GM19025 (cell line): Measurements from ENCODE around the gene SPATA6.
A peak's percentile ranks its signal among the peaks of the same experiment; 100 is the strongest.
"Not testable (repeated sequence)": the region's sequence is repeated elsewhere in the genome, so short reads cannot be mapped to it uniquely, and the experiment has no call there.

Experiments used
- ATAC-seq: cut with Tn5 transposase; IDR thresholded peaks from one replicate; pipeline ENCODE4 v1.9.1; 2021; ENCODE audit warnings: mild to moderate bottlenecking, low read depth, moderate library complexity; ENCODE audit not compliant: unreplicated experiment

The SPATA6 gene

DNA sequence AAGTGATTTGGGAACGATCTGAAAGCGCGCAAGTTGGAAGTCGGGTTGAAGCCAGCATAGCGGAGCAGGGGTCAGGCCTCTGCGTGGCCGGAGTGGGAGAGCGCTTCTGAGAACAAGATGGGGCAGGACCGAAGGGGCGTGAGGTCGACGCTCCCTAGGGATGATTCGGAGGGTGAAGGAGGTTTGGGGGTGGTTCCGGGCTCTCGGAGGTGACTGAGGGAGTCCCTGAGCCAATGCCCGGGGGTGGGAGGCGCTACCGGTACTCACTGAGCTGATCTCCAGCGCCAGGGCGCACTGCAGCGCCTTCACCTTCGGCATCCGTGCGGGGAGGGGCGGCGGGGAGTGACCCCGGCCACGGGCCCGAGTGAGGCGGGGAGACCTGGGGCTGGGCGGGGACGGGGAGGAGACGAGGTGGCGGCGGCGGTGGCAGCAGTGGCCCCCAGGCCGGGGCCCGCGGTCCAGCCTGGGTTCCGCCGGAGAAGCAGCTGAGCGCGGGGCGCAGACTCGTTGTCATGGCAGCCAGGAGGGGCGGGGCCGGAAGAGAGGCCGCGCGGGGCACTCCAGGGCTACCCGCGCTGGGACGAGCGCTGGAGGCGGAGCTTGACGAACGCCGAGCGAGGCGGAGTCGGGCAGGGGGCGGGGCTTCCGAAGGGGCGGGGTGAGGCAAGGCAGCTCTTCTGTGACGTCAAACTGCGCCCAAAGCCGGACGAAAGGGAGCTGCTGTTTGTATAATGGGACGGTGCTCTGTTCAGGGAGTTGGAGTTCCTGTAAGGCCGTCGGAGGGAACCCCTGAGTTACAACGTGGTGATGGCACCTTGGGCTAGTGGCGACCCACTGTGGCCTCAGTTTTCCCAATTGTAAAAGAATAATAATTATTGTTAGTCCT lies at the start of gene SPATA6:
Gene SPATA6 (minus strand): TSS at position 514 of the 886 bp plus-strand sequence. CDS start 196 bp downstream, at position 318.
- peak; percentile 99 for ATAC-seq

DNA sequence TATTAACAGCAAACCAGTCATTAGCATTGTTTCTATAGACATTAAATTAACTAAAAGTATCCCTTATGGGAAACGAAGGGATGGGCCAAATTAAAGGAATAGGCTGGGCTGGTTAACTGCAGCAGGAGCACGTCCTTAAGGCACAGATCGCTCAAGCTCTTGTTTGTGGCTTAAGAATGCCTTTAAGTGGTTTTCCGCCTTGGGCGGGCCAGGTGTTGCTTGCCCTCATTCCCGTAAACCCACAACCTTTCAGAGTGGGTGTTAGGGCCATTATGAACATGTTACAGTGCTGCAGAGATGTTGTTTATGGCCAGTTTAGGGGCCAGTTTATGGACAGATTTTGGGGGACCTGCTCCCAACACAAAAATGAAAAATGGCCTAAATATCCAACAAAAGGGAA lies 47.9 kb upstream of the SPATA6 start:
- not testable (repeated sequence) for ATAC-seq

DNA sequence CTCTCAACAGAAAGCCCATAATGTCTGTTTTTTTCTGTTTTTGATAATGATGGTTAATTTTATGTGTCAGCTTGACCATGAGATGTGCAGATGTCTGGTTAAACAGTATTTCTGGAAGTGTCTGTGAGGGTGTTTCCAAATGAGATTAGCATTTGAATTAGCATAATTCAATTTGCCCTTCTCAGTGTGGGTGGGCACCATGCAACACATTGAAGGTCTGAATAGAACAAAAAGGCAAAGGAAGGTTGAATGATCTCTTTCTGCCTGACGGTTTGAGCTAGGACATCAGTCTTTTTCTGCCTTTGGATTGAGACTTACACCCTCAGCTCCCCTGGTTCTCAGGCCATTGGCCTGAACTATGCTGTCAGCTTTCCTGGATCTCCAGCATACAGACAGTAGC lies 34.9 kb upstream of the SPATA6 start:
- no peak for ATAC-seq

DNA sequence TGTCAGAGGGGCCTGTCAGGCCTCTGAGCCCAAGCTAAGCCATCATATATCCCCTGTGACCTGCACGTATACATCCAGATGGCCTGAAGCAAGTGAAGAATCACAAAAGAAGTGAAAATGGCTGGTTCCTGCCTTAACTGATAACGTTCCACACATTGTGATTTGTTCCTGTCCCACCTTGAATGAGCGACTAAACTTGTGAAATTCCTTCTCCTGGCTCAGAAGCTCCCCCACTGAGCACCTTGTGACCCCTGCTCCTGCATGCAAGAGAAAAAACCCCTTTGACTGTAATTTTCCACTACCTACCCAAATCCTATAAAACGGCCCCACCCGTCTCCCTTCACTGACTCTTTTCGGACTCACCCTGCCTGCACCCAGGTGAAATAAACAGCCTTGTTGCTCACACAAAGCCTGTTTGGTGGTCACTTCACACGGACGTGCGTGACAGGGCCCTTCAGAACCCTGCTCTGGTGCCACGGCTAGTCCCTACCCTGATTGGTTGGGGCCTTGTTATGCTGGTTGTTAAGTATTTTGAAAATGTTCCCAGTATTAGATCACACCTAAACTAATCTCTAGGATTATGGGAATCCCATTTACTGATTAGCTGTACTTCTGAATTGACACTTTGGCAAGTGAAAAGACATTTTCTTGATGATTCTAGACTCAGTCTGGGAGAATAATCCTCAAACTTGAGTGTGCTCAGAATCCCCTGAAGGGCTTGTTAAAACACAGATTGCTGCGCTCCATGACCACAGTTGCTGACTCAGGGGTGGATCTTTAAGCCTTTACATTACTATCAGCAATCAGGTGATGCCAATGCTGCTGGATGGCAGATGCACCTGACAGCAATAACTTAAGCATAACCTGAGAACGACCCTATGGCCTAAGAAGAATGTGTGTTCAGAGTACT lies 28.8 kb upstream of the SPATA6 start:
- ATAC-seq, result no peak

DNA sequence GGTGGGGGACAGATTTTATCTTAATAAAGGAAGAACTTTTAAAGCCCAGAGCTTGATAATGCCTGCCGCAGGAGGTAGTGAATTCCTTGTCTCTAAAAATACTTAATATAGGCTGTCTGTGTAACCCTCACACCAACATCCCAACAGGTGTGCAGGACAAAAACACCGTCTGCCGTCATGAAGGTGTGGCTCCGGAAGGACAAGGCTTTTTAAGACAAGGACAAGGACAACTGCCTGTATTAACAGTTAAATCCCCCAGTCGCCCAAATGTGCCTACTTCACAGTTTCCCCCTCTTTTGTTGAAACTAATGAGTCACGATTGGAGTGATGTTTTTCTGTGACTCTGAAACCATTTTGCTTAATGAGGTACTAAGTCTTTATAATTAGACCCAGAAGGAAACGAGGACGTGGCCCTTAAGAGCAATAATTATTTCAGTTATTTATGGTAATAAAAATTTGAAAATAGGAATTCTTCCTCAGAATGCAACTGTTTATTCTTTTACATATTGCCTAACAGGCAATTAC lies 27.3 kb upstream of the SPATA6 start:
- no peak for ATAC-seq

DNA sequence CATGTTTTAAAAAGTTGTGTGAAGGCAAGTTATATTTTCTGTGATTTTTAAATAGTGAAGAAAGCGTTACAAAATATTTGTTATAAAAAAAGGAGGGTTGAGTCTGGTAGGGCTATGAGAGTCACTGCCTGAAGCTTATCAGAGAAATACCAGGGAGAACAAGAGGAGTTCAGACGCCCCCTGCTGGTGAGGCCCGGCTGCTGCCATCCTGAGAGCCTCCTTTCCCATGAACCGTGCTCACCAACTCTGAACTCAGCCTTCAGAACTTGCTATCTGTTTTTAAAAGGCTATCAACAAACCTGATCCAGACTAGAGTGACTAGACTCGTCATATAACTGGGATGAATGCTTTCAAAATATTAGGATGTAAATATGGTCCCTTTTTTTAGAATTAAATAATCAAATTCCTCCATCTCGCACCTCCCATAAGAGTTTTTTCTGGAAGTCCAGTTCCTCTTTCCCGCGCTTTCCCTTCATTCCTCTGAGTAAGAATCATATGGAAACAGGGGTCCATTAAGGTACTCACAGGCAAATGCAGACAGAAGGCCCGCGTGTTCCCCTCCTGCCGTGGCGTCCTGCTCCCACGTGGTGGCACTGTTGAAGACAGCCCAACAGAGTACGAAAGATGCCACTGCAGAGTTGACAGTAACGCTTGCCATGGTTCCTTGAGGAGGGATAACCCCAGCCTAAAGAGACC lies 26.2 kb upstream of the SPATA6 start:
- ATAC-seq, result no peak

DNA sequence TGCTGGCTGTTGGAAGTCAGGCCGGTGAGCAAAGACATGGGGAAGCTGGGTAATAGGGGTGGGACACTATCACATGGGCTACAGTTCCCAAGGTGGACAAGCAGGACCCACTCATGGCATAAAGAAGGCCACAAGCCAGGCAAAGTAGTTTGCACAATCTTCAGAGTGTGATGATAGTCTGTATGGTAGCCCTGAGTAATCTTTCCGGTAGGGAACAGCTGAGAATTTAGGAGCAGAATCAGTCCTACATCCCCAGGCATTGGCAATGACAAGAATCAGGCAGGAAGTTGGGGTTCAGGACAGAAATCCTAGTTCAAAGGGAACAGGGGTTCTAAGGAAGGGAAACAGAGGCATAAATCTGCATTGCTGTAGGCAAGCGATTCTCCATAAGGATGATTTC lies 23.9 kb upstream of the SPATA6 start:
- ATAC-seq, result no peak

DNA sequence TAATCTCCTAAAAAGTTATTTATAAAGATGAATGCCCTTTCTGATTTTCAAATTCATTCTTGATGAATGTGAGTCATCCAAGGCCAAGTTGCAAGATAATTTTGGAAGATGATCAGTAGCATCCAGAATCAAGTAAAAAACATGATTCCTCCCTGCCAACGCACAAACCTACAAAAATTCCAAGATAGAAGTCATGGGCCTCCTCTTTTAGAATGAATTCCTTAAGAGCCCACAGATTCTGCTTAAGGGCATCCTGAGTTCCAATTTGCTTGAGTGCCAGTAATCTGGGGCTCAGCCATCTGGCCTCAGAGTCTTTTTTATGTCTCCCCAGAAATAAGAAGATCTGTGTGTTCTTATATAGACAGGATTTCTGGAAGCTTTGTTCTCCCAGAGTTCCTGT lies 23.2 kb upstream of the SPATA6 start:
- ATAC-seq, result no peak

DNA sequence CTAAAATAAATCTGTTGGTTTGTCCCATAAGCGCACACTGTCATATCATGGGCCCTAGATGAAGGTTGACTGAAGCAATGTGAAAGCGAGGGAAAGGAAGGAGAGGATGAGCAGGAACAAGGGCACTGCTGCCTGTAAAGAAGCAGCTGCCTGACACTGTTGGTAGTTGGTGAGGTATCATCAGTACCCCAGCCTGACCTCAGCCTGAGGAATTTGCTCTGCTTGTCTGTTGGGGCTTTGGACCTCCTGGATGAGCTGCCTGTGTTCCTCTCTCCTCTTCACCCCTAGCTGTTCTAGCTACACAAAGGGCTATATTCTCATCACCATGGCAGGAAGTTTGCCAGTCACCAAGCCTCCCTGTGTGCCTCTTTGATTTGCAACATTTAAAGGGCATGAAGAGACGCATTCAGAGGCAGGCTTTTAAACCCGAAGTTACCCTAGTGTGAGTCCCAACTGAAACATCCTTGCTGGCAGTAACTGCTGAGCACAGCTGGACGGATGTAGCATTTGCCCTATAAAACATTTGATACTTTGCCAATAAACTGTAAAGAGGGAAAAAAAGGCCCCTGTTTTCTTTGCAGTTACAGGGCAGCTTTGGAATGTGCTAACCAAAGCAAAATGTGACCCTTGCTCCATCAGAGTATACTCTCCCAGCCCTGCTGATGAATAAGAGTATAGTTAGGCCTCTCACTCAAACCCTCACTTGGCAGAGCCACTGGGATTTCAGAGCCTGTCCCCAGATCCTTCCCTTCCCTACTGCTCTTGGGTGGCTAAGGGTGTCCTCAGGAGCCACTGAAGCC lies 22.2 kb upstream of the SPATA6 start:
- ATAC-seq, result no peak

DNA sequence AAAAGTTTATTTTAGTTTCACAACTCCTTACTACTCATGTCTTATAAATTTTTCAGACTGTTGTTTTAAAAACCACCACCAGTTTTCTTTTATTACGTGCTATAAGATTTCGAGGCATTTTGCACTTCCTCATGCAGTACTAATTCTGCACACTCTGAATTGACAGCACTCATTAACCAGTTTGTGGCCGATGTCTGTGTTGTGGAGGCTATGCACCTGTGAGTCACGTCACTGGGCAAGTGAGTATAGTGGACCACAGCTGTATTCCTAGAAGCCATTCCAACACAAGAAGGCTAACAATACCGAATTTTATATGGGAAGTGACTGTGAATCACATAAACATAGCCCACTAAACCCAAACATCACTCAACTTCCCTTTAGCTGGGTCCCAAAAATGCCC lies 21.0 kb upstream of the SPATA6 start:
- no peak for ATAC-seq

DNA sequence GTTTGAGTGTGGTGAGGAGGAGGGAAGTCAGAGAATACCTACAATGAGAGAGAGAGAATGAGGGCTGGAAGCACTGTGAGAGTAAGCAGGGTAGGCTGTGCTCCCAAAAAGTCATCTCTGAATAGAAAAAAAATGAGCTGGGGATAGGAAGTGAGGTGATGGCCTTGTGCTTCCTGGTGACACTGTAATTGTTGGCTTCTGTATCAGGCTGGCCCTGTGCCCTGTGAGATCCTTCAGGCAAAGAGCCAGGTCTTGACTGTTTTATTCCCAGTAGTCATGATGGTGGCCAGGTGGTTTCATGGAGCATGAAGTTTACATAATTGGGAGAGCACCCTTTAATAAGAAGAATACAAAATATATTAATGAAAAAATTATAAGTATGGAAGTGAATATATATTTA lies 20.4 kb upstream of the SPATA6 start:
- no peak for ATAC-seq

DNA sequence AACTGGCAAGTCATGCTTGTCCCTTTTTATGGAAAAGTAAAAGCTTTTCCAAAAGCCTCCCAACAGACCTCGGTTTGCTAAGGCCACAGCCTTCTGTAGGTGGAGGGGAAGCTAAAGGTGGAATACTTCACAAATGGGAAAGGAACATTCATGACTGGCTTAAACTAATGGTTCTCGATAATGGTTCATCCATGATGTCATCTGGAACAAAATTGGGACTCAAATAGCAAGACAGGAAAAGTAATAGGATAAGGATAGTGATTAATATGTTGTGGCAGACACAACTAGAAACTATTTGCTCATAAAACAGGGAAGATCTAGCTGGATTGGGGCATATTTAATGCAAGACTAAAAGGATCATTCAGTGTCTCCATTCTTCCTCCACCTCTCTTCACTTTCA lies 16.7 kb upstream of the SPATA6 start:
- no peak for ATAC-seq

DNA sequence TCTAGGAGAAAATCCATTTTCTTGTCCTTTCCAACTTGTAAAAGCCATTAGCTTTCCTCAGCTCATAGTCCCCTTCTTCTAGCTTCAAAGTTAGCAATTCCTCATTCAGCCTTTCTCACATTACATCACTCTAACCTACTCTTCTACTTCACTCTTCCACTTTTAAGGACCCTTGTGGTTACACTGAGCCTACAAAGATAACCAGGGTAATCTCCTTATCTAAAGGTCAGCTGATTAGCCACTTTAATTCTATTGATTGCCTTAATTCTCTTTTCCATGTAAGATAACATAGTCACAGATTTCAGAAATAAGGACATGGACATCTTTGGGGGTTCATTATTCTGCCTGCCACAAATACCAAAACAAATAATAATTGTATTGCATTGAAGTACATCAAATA lies 8.5 kb upstream of the SPATA6 start:
- no peak for ATAC-seq

DNA sequence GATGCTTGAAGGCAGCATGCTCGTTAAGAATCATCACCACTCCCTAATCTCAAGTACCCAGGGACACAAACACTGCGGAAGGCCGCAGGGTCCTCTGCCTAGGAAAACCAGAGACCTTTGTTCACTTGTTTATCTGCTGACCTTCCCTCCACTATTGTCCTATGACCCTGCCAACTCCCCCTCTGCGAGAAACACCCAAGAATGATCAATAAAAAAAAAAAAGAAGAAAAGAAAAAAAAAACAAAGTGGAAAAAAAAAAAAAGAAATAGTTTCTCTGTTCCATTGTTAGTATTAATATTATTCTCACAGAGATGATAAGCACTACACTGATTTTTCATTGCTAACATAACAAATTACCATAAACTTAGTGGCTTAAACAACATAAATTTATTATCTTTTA lies 8.0 kb upstream of the SPATA6 start:
- not testable (repeated sequence) for ATAC-seq

DNA sequence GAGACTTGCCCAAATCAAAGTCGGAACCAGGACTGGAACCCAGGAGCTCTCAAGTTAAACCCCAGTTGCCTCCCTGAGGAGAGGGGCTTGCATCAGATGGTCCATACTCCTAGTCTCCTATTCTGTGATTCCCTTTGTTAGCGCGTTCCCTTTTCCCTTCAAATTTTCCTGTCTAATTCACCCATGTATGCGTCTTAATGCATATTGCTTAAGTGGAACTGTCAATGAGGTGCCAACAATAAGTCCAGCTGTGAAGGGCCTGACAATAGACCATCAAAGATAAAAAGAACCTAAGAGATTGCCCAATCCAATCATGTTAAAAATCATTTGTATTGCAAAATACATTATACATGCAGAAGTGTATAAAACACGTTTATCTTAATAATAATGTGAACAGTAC lies 634 bp upstream of the SPATA6 start:
- ATAC-seq, result no peak

DNA sequence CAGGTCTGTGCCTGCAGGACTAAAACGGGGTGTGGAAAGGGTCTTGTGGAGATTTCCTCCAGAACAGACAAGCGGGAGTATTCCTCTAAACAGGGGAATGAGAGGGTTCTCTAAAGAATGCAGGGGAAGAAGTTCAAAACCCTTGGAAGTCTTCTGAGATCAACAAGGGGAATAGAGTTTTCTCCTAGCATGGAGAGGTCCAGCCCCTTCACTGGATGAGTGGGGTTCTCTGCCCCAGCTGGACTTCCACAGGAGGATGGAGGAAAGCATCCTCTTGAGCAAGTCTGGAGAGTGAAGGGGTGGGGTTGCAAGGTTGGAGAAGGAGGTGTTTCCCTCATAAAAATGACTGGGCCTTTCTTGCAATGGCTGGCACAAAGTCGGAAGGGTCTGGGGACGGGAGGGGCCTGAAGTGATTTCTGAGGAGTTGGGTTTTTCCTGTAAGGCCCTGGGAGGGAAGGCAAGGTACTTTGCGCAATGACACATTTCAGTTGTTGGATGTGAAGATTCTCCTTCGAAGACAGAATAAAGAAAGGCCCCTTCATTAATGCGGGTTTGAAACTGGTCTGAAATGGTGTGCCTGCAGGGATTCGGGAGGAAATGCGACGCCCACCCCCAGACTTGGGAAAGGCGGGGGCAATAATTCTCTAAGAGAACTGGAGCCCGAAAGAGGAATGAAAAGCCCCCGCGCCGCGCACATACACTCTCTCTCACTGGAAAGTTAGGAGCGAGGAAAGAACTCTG lies 884 bp downstream of the SPATA6 start:
- no peak for ATAC-seq

DNA sequence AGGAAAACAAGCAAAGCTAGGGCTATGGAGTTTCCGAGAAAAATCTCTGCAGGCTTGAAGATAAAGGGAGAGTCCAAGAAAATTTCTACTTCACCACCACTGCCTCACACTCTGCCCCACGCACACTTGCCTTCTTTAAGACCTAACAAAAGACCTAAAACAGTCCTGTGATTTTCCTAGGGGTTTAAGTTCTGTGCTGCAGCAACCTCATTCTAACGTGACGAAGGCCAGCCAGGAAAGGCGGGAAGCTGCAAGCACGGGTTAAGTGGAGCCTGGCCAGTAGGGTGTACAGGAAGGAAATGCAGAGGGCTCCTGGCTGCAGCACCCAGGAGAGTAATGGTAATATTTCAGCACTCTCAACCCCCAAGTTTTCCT lies 1.5 kb downstream of the SPATA6 start:
- ATAC-seq, result no peak

DNA sequence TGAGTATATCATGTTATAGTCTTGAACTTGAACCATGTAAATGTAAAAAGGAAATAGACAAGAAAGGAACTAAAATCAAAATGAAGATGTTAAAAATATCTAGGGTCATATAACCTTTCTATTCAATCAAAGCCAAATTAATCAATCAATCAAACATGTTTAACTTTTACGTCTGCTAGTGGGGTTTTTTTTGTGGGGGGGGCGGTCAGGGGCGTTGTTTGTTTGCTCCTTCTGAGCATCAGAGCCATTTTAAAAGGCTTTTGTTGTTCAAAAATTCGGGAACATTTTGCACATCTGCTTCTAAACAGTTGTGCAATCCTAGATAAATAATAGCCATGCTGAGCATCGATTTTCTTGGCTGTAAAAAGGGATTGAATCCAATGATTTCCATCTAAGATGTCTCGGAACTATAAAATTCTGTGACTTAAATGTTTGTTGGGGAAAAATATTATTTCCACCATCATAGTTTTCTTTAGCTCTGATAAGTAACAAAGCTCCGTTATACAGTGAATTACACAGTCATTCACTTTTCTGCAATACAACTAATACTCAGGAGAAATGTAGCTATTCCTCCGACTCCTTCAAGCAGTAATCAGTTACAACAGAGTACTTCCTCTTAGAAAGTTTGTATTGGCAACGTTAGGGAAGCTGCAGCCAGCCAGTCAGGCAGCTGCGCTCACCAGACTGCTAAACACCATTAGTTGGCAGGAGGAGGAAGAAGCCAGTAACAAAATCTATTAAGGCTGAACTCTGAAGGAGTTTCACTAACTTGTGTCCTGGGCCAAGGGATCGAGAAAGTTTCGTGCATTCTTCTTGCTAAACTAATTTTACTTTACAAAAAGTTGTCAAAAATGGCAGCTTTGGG lies 2.2 kb downstream of the SPATA6 start:
- no peak for ATAC-seq
